Fibroblast of lung (primary cell): Measurements from ENCODE around the gene GHRHR. TPM values are rescaled to one million over a fixed set of nuclear protein-coding genes. Genes with fewer than 3 reads are reported as not detected.

Experiments
- DNase-seq, 2 donors: peaks; one replicate each; pipeline versions ENCODE4 v3.0.0 to v3.0.0-alpha.2; 2010; ENCODE audit warnings: low read depth in 2 of 2
- H2AFZ ChIP-seq: 2 replicates; pipeline ENCODE4 v1.5.1; 2012; ENCODE audit warnings: low read length, control low read depth, inconsistent platforms
- H3K27ac ChIP-seq: 2 replicates; pipeline ENCODE4 v1.5.1; 2011; ENCODE audit warnings: low read length, control low read depth; ENCODE audit not compliant: insufficient read depth
- H3K27me3 ChIP-seq: 2 replicates; pipeline ENCODE4 v1.5.1; 2011; ENCODE audit warnings: mild to moderate bottlenecking, low read length; ENCODE audit not compliant: control insufficient read depth, insufficient read depth
- H3K36me3 ChIP-seq: 2 replicates; pipeline ENCODE4 v1.5.1; 2011; ENCODE audit warnings: low read length; ENCODE audit not compliant: control insufficient read depth, insufficient read depth
- H3K4me1 ChIP-seq: 2 replicates; pipeline ENCODE4 v1.5.1; 2011; ENCODE audit warnings: low read length; ENCODE audit not compliant: control insufficient read depth, insufficient read depth; ENCODE audit errors: extremely low read depth
- H3K4me2 ChIP-seq: 2 replicates; pipeline ENCODE4 v1.5.1; 2011; ENCODE audit warnings: low read length, control low read depth; ENCODE audit not compliant: insufficient read depth; ENCODE audit errors: extremely low read depth
- H3K4me3 ChIP-seq, 4 experiments: fragments of 200-600 bp in 1 of 4; sonication (generic) in 1 of 4; replicated peaks in 1 of 4; 2 replicates each; pipeline ENCODE4 v1.5.1; 2011 to 2016; ENCODE audit warnings: low read length in 4 of 4, low read depth in 3 of 4, mild to moderate bottlenecking in 3 of 4, control low read depth in 2 of 4, inconsistent platforms in 1 of 4, mixed read lengths in 1 of 4; ENCODE audit not compliant: insufficient read depth in 1 of 4; ENCODE audit errors: control extremely low read depth in 1 of 4
- H3K79me2 ChIP-seq: 2 replicates; pipeline ENCODE4 v1.5.1; 2012; ENCODE audit warnings: mild to moderate bottlenecking, low read length, inconsistent platforms; ENCODE audit not compliant: control insufficient read depth, insufficient read depth
- H3K9ac ChIP-seq: 2 replicates; pipeline ENCODE4 v1.5.1; 2011; ENCODE audit warnings: mild to moderate bottlenecking, low read length, control low read depth; ENCODE audit not compliant: insufficient read depth
- H3K9me3 ChIP-seq: 2 replicates; pipeline ENCODE4 v1.5.1; 2012; ENCODE audit warnings: low read depth, low read length; ENCODE audit not compliant: control insufficient read depth, insufficient read depth
- H4K20me1 ChIP-seq: 2 replicates; pipeline ENCODE4 v1.5.1; 2011; ENCODE audit warnings: low read length; ENCODE audit not compliant: control insufficient read depth, insufficient read depth; ENCODE audit errors: extremely low read depth
- EZH2 ChIP-seq: IDR thresholded peaks from 2 replicates; pipeline ENCODE4 v1.5.1; 2012; ENCODE audit warnings: low read length, control low read depth, mild to moderate bottlenecking; ENCODE audit errors: missing control alignments
- polyA plus RNA-seq, 2 donors: library from polyadenylated mRNA; depleted of rRNA in 1 of 2; stranded (reverse) in 1 of 2; unstranded in 1 of 2; fragments of >200 nt; gene quantifications; 2 replicates each; pipeline ENCODE4 v1.2.1, GENCODE V29; 2011 to 2012; ENCODE audit warnings: missing spikeins in 1 of 2
- total RNA-seq: library from RNA; depleted of rRNA; stranded (reverse); fragments of >200 nt; gene quantifications from 2 replicates; pipeline ENCODE4 v1.2.1, GENCODE V29; 2014
- TF ChIP-seq, protein P1 (sequence below), 2 donors: IDR thresholded peaks in 1 of 2; conservative IDR thresholded peaks in 1 of 2; 1 replicate in 1 of 2; 2 replicates in 1 of 2; pipeline ENCODE4 v1.5.1; 2011 to 2012; ENCODE audit warnings: low read length in 2 of 2, control low read depth in 1 of 2, inconsistent platforms in 1 of 2, low read depth in 1 of 2, mild to moderate bottlenecking in 1 of 2

Gene GHRHR
- total and polyA plus RNA-seq, 2 donors (not counting 1 experiment from before 2014, with no cell fraction given) = not detected

DNA sequence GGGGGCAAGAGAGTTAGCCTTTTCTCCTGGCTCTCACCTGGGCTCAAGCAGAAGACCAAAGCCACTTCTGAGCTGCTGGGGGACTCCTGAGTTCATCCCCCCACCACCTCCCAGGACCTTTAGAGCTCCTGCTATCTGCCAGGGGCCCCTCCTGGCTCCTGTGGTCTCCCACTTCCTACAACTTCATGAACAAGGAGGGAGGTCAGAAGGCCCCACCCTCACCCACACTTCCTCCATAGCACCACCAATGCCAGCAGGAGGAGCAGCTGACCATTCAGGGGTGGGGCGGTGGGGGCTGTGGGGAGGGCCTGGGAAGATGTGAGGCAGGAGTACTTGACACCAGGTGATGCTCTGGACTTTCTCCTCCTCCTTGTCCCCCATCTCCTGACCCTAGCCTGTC lies 55.8 kb downstream of the GHRHR start:
- no peak for DNase-seq
- H3K79me2 ChIP-seq = no peaks in the 10 kb centered on the region
- no peaks in the 10 kb centered on the region for H3K27me3 ChIP-seq
- no peak overlapping the region for H3K4me3 ChIP-seq
- no peaks in the 10 kb centered on the region for H3K4me1 ChIP-seq
- H3K36me3 ChIP-seq = no peaks in the 10 kb centered on the region
- TF ChIP-seq, protein P1, sequence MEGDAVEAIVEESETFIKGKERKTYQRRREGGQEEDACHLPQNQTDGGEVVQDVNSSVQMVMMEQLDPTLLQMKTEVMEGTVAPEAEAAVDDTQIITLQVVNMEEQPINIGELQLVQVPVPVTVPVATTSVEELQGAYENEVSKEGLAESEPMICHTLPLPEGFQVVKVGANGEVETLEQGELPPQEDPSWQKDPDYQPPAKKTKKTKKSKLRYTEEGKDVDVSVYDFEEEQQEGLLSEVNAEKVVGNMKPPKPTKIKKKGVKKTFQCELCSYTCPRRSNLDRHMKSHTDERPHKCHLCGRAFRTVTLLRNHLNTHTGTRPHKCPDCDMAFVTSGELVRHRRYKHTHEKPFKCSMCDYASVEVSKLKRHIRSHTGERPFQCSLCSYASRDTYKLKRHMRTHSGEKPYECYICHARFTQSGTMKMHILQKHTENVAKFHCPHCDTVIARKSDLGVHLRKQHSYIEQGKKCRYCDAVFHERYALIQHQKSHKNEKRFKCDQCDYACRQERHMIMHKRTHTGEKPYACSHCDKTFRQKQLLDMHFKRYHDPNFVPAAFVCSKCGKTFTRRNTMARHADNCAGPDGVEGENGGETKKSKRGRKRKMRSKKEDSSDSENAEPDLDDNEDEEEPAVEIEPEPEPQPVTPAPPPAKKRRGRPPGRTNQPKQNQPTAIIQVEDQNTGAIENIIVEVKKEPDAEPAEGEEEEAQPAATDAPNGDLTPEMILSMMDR (conservative IDR thresholded peaks at IDR 0.05 in 1 of 2, IDR thresholded peaks at IDR 0.05 in 1 of 2; ENCODE audit: low read depth in 1 of 2, low read length in 2 of 2) = no peak
- TF ChIP-seq EZH2 = no peak
- no peak overlapping the region for H3K9ac ChIP-seq
- no peak overlapping the region for H3K4me2 ChIP-seq
- no peak overlapping the region for H3K27ac ChIP-seq
- no peaks in the 10 kb centered on the region for H3K9me3 ChIP-seq
- H2AFZ ChIP-seq = no peak overlapping the region
- H4K20me1 ChIP-seq = no peaks in the 10 kb centered on the region

DNA sequence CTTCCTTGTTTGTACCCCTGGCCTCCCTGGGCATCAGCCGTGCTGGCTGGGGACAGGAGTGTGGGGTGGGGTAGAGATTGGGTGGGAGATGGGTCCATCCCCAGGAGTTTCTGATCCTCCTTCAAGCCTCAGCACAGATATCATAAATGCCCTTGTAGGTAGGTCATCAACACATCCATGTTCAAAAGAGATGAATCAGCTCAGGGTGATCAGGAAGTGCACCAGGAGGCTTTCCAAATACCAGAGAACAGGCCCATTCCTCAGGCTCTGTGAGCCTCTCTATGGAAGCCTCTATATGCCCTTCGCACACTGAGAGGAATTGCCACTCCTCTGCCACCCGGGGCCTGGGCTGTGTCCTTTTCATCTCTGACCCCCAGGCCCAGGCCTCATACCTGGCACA lies 56.4 kb downstream of the GHRHR start:
- no peak overlapping the region for H3K9ac ChIP-seq
- H4K20me1 ChIP-seq = no peaks in the 10 kb centered on the region

DNA sequence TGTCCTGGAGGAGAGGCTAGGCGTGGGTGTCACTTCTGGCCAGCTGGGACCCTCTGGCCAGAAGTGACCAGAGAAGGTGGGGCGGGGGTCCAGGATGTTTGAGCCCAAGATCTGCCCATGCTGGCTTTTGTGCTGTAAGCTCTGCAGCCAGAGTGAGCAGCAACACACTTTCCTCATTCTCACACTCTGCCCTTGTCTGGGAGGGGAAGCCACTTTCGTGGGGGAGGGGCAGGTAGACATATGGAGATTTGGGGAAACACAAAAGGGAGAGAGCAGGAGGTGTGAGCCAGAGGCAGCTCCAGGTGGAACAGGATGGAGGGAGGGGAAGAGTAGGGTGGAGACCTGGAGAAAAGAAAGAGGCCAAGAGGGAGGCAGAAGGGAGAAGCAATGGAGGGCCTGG lies 56.9 kb downstream of the GHRHR start:
- Histone ChIP-seq H3K27me3 (no peaks in the 10 kb centered on the region), H3K9me3 (no peaks in the 10 kb centered on the region), H3K36me3 (no peaks in the 10 kb centered on the region), H3K4me1 (no peaks in the 10 kb centered on the region), H2AFZ (no peak overlapping the region), H3K4me3 (no peak overlapping the region), H4K20me1 (no peaks in the 10 kb centered on the region), H3K27ac (no peak overlapping the region), H3K9ac (no peak overlapping the region), H3K79me2 (no peaks in the 10 kb centered on the region), H3K4me2 (no peak overlapping the region)
- TF ChIP-seq, protein P1 (conservative IDR thresholded peaks at IDR 0.05 in 1 of 2, IDR thresholded peaks at IDR 0.05 in 1 of 2; ENCODE audit: low read depth in 1 of 2, low read length in 2 of 2) = no peak
- no peak for TF ChIP-seq EZH2
- DNase-seq = no peak

More for the DNA sequence above, 56.4 kb downstream of the GHRHR start:
- H3K27ac ChIP-seq = no peak overlapping the region
- no peak for DNase-seq
- H3K4me2 ChIP-seq = no peak overlapping the region
- H3K27me3 ChIP-seq = no peaks in the 10 kb centered on the region
- no peaks in the 10 kb centered on the region for H3K36me3 ChIP-seq
- H3K79me2 ChIP-seq = no peaks in the 10 kb centered on the region
- TF ChIP-seq EZH2 = no peak
- TF ChIP-seq, protein P1 (conservative IDR thresholded peaks at IDR 0.05 in 1 of 2, IDR thresholded peaks at IDR 0.05 in 1 of 2; ENCODE audit: low read depth in 1 of 2, low read length in 2 of 2) = no peak
- H3K4me1 ChIP-seq = no peaks in the 10 kb centered on the region
- H3K9me3 ChIP-seq = no peaks in the 10 kb centered on the region
- no peak overlapping the region for H2AFZ ChIP-seq
- H3K4me3 ChIP-seq = no peak overlapping the region
